Fibroblast of villous mesenchyme (primary cell): ENCODE measurements around the gene SFTPD. TPM values are rescaled to one million over a fixed set of nuclear protein-coding genes. Genes with fewer than 3 reads are reported as not detected.
A peak's percentile ranks its signal among the peaks of the same experiment; 100 is the strongest.
"Not testable (repeated sequence)": the region's sequence is repeated elsewhere in the genome, so short reads cannot be mapped to it uniquely, and the experiment has no call there.

Experiments used
- DNase-seq: peaks from one replicate; pipeline ENCODE4 v3.0.0-alpha.2; 2010; ENCODE audit warnings: low read depth
- H3K4me3 ChIP-seq: 2 replicates; pipeline ENCODE4 v1.5.1; 2011; ENCODE audit warnings: low read depth, mild to moderate bottlenecking, low read length
- CTCF ChIP-seq: IDR thresholded peaks from 2 replicates; pipeline ENCODE4 v1.5.1; 2012; ENCODE audit warnings: low read depth, mild to moderate bottlenecking, low read length; ENCODE audit not compliant: insufficient read depth
- total RNA-seq: library from RNA; depleted of rRNA; stranded (reverse); fragments of >200 nt; gene quantifications from 2 replicates; pipeline ENCODE4 v1.2.3, GENCODE V29; 2012

Gene SFTPD
- total RNA-seq, 1 donor = not detected

- H3K4me3 ChIP-seq = peak overlapping the region; percentile 72
- DNase-seq = peak; percentile 34
- TF ChIP-seq CTCF = no peak
Observed at GRCh38 chr10:79905322-79906314, 43.3 kb downstream of the SFTPD start.

- peak; percentile 55 for DNase-seq
- TF ChIP-seq CTCF = no peak
- H3K4me3 ChIP-seq = peak overlapping the region; percentile 72
Observed at GRCh38 chr10:79904671-79905321, 44.1 kb downstream of the SFTPD start.

- not testable (repeated sequence) for DNase-seq, H3K4me3 ChIP-seq
Observed at GRCh38 chr10:79901571-79901970, 47.3 kb downstream of the SFTPD start.

- peak; percentile 69 for DNase-seq
- H3K4me3 ChIP-seq = no peak overlapping the region
- TF ChIP-seq CTCF = no peak
Observed at GRCh38 chr10:79898597-79899325, 50.1 kb downstream of the SFTPD start.

- not testable (repeated sequence) for H3K4me3 ChIP-seq, DNase-seq
Observed at GRCh38 chr10:79892896-79893295, 56.0 kb downstream of the SFTPD start.

- TF ChIP-seq CTCF = no peak
- no peak for DNase-seq
- H3K4me3 ChIP-seq = no peak overlapping the region
Observed at GRCh38 chr10:79890469-79890868, 58.4 kb downstream of the SFTPD start.

GRCh38 chr10:79888984-79889383 is 59.9 kb downstream of the SFTPD start:
- DNase-seq, H3K4me3 ChIP-seq: not testable (repeated sequence)

Other genes with a start within 250 kb of the SFTPD start
- gene NUTM2B, start 245.9 kb downstream of the SFTPD start, total RNA-seq = 0.32 and 0.43 TPM in 2 replicates
- gene NUTM2E, start 122.4 kb downstream of the SFTPD start, total RNA-seq = under 0.01 TPM in 1 of 2 replicates, not detected in the other
- gene TMEM254, start 129.6 kb upstream of the SFTPD start, total RNA-seq = 6.1 and 9.9 TPM in 2 replicates
- gene PLAC9, start 183.6 kb upstream of the SFTPD start, total RNA-seq = 0.43 and 0.64 TPM in 2 replicates